ENCODE results near the gene SERPINB2. TPM values are rescaled to one million over a fixed set of nuclear protein-coding genes. Genes with fewer than 3 reads are reported as not detected.

Gene SERPINB2
- total and polyA plus RNA-seq, 7 donors = 0.10 to 1.4 (median 0.60) TPM; not detected in 2

DNA sequence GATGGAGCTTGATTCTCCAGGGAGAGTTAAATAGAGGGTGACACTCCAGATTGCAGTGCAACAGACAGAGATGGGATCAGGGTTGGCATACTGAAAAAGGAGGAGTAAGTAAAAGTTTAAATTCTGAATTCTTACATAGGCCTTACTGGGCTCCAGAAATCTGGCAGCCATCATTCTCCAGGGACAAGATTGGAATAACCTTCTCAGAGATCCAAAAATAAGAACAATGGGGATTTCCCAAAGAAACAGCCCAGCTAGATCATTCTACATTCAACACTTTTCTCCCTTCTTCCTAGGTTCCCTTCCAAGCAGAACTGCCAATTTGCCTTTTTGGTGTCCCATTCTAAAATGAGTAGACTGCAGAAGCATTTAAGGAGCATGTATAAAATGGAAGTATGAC, 14.9 kb upstream of the SERPINB2 start:
- TF ChIP-seq CTCF (IDR thresholded peaks at IDR 0.05) = no peak
- TF ChIP-seq EP300 (IDR thresholded peaks at IDR 0.05) = no peak
- TF ChIP-seq POLR2A (IDR thresholded peaks at IDR 0.05) = no peak
- no peak for TF ChIP-seq POLR2AphosphoS5 (IDR thresholded peaks at IDR 0.05)
- intact Hi-C loops (cut with DNase I) = no loop called here

GRCh38 chr18:63878343-63878742, 9.2 kb upstream of the SERPINB2 start:
- H3K27me3 ChIP-seq = no peaks in the 10 kb centered on the region
- H3K36me3 ChIP-seq = no peaks in the 10 kb centered on the region
- DNase-seq = no peak
- no peak overlapping the region for H3K4me3 ChIP-seq
- WGBS, 2 donors = 70% methylated on average over 3 of the region's 3 CpGs
- H3K9me3 ChIP-seq = no peaks in the 10 kb centered on the region
- intact Hi-C loops (cut with DNase I) = no loop called here
- TF ChIP-seq EP300 (IDR thresholded peaks at IDR 0.05) (no peak), CTCF (IDR thresholded peaks at IDR 0.05) (no peak), POLR2A (IDR thresholded peaks at IDR 0.05) (no peak), POLR2AphosphoS5 (IDR thresholded peaks at IDR 0.05) (no peak)
- peaks cover 0 to 6% (median 0%) of the 10 kb centered on the region in 4 donors for H3K4me1 ChIP-seq
- H3K27ac ChIP-seq = no peak overlapping the region

More for the DNA sequence above, 14.9 kb upstream of the SERPINB2 start:
- Histone ChIP-seq H3K36me3 (no peaks in the 10 kb centered on the region), H3K4me1 (no peaks in the 10 kb centered on the region), H3K4me3 (no peak overlapping the region), H3K27me3 (no peaks in the 10 kb centered on the region), H3K27ac (no peak overlapping the region), H3K9me3 (no peaks in the 10 kb centered on the region)
- DNase-seq = no peak

DNA sequence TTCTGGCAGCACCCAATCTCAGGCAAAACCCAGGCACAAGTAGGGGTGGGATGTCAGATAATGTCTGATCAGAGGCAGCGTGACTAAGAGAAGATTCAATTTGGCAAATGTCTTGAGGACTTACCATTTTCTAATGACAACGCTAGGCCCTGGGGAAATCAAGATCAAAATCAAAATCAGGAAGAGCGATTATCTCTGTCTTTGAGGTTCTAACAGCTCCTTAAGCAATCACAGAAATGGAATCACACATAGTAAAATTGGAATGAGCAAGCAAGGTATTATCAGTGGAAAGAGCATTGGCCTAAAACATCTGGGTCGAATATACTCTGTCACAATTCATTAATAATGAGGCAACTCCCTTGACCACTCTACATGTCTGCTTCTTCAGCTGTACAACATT, 8.6 kb upstream of the SERPINB2 start:
- H3K4me1 ChIP-seq = peaks cover 0 to 6% (median 0%) of the 10 kb centered on the region in 4 donors
- TF ChIP-seq POLR2A (IDR thresholded peaks at IDR 0.05) (no peak), CTCF (IDR thresholded peaks at IDR 0.05) (no peak), POLR2AphosphoS5 (IDR thresholded peaks at IDR 0.05) (no peak), EP300 (IDR thresholded peaks at IDR 0.05) (no peak)
- H3K27ac ChIP-seq = no peak overlapping the region
- no peaks in the 10 kb centered on the region for H3K27me3 ChIP-seq
- intact Hi-C loops (cut with DNase I) = no loop called here
- no peaks in the 10 kb centered on the region for H3K9me3 ChIP-seq
- H3K4me3 ChIP-seq = no peak overlapping the region
- 81 to 82% methylated on average over 4 of the region's 4 CpGs for WGBS, 2 donors
- DNase-seq = no peak
- H3K36me3 ChIP-seq = no peaks in the 10 kb centered on the region

GRCh38 chr18:63879709-63880108, 7.8 kb upstream of the SERPINB2 start:
- Histone ChIP-seq H3K27ac (no peak overlapping the region), H3K4me1 (peaks cover 0 to 6% (median 0%) of the 10 kb centered on the region in 4 donors), H3K36me3 (no peaks in the 10 kb centered on the region), H3K27me3 (no peaks in the 10 kb centered on the region), H3K9me3 (no peaks in the 10 kb centered on the region), H3K4me3 (no peak overlapping the region)
- WGBS, 2 donors = 71 to 82% methylated on average over 2 of the region's 2 CpGs
- intact Hi-C loops (cut with DNase I) = no loop called here
- DNase-seq = no peak
- TF ChIP-seq CTCF (IDR thresholded peaks at IDR 0.05) (no peak), POLR2A (IDR thresholded peaks at IDR 0.05) (no peak), POLR2AphosphoS5 (IDR thresholded peaks at IDR 0.05) (no peak), EP300 (IDR thresholded peaks at IDR 0.05) (no peak)

GRCh38 chr18:63881851-63882250, 5.7 kb upstream of the SERPINB2 start:
- 84 to 87% methylated on average over 4 of the region's 4 CpGs for WGBS, 2 donors
- no peak overlapping the region for H3K4me3 ChIP-seq
- no peaks in the 10 kb centered on the region for H3K9me3 ChIP-seq
- DNase-seq = no peak
- H3K4me1 ChIP-seq = peaks cover 0 to 6% (median 0%) of the 10 kb centered on the region in 4 donors
- intact Hi-C loops (cut with DNase I) = no loop called here
- no peak overlapping the region for H3K27ac ChIP-seq
- no peaks in the 10 kb centered on the region for H3K36me3 ChIP-seq
- TF ChIP-seq POLR2AphosphoS5 (IDR thresholded peaks at IDR 0.05) (no peak), POLR2A (IDR thresholded peaks at IDR 0.05) (no peak), CTCF (IDR thresholded peaks at IDR 0.05) (no peak), EP300 (IDR thresholded peaks at IDR 0.05) (no peak)
- no peaks in the 10 kb centered on the region for H3K27me3 ChIP-seq

Measured in sigmoid colon (tissue), 7 donors.